ENCODE measurements around the gene PEX7. TPM values are rescaled to one million over a fixed set of nuclear protein-coding genes. Genes with fewer than 3 reads are reported as not detected.

Gene PEX7
- total RNA-seq, 2 donors from 2014 or later, result 11.3 to 12.7 TPM

DNA sequence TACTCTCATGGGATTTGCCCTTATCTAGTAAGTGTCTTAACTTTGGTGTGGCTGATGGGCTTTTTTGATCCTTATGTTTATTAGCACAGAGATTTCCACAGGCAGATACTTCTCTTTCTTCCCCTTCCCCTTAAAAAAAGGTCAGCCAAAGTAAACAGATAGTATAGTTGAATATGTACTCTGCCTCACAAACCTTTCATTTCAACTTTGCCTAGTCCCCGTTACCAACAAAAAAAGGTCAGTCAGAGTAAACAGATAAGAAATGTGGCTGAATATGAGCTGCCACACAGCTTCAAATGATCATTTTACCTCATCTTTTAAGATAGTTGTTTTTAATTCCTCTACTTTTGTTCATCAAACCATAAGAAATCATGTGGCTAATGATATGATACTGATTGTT, 65.6 kb downstream of the PEX7 start:
- H3K36me3 ChIP-seq, result no peaks in the 10 kb centered on the region
- TF ChIP-seq, protein P1, sequence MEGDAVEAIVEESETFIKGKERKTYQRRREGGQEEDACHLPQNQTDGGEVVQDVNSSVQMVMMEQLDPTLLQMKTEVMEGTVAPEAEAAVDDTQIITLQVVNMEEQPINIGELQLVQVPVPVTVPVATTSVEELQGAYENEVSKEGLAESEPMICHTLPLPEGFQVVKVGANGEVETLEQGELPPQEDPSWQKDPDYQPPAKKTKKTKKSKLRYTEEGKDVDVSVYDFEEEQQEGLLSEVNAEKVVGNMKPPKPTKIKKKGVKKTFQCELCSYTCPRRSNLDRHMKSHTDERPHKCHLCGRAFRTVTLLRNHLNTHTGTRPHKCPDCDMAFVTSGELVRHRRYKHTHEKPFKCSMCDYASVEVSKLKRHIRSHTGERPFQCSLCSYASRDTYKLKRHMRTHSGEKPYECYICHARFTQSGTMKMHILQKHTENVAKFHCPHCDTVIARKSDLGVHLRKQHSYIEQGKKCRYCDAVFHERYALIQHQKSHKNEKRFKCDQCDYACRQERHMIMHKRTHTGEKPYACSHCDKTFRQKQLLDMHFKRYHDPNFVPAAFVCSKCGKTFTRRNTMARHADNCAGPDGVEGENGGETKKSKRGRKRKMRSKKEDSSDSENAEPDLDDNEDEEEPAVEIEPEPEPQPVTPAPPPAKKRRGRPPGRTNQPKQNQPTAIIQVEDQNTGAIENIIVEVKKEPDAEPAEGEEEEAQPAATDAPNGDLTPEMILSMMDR (IDR thresholded peaks at IDR 0.05), result no peak
- no peaks in the 10 kb centered on the region for H3K27me3 ChIP-seq
- no peak overlapping the region for H3K4me3 ChIP-seq
- DNase-seq, result no peak
- H3K9ac ChIP-seq (ENCODE audit: low read depth in 2 of 2, low read length in 2 of 2), result no peak overlapping the region
- intact Hi-C loops (cut with DNase I), result no loop called here
- H3K27ac ChIP-seq, result no peak overlapping the region
- H3K9me3 ChIP-seq, result no peaks in the 10 kb centered on the region
- H3K4me1 ChIP-seq, result no peaks in the 10 kb centered on the region

- Histone ChIP-seq H3K36me3 (no peaks in the 10 kb centered on the region), H3K27ac (no peak overlapping the region), H3K27me3 (no peaks in the 10 kb centered on the region), H3K9ac (ENCODE audit: low read depth in 2 of 2, low read length in 2 of 2) (no peak overlapping the region), H3K4me1 (no peaks in the 10 kb centered on the region), H3K4me3 (no peak overlapping the region), H3K9me3 (no peaks in the 10 kb centered on the region)
- TF ChIP-seq, protein P1 (IDR thresholded peaks at IDR 0.05), result no peak
- intact Hi-C loops (cut with DNase I), result no loop called here
- no peak for DNase-seq
These were observed 67.1 kb downstream of the PEX7 start for GRCh38 chr6:136889271-136890193.

- Histone ChIP-seq H3K4me3 (no peak overlapping the region), H3K4me1 (no peaks in the 10 kb centered on the region), H3K9me3 (no peaks in the 10 kb centered on the region), H3K27me3 (no peaks in the 10 kb centered on the region), H3K36me3 (no peaks in the 10 kb centered on the region), H3K9ac (ENCODE audit: low read depth in 2 of 2, low read length in 2 of 2) (no peak overlapping the region), H3K27ac (no peak overlapping the region)
- TF ChIP-seq, protein P1 (IDR thresholded peaks at IDR 0.05), result no peak
- intact Hi-C loops (cut with DNase I), result no loop called here
- no peak for DNase-seq
These were observed 67.9 kb downstream of the PEX7 start for GRCh38 chr6:136890194-136890839.

DNA sequence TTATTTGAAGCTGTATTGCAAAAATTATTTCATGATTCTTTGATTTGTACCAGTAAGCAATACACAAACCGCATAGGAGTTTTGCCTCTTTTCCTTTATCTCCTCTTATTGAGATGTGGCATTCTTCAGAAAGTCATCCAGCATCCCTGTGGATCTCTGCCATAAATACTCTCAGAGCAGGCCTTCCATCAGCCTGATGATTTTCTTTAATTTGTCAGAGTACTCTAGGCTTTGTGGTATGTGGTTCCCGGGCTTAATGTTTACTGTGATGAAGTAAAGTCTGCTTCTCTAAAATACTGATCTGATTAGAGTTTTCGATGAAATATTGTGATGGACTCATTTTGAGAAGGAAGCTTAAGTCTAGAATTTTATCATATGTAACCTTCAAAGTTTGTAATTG, 68.6 kb downstream of the PEX7 start:
- intact Hi-C loops (cut with DNase I), result no loop called here
- TF ChIP-seq, protein P1 (IDR thresholded peaks at IDR 0.05), result no peak
- no peaks in the 10 kb centered on the region for H3K9me3 ChIP-seq

DNA sequence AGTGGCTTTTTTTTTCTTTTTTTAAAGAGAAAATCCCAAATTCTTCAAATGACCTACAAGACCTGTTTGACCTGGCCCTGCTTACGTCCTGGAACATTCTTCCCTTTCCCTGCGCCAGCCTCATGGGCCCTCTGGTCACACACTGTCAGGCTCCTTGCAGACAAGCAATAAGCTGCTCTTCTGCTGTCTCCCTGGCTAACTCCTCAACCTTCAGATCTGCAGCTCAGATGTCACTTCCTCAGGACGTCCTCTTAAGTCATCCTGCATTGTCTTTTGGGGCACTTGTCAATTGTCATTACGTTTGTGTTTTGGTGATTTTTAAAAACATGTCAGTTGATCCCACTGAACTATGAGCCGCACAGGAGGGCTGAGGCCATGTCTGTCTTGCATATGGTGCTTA, 70.8 kb downstream of the PEX7 start:
- TF ChIP-seq, protein P1 (IDR thresholded peaks at IDR 0.05), result no peak
- no peak overlapping the region for H3K27ac ChIP-seq

More for the DNA sequence above, 68.6 kb downstream of the PEX7 start:
- H3K9ac ChIP-seq (ENCODE audit: low read depth in 2 of 2, low read length in 2 of 2), result no peak overlapping the region
- H3K27ac ChIP-seq, result no peak overlapping the region
- DNase-seq, result no peak
- no peaks in the 10 kb centered on the region for H3K4me1 ChIP-seq
- H3K27me3 ChIP-seq, result no peaks in the 10 kb centered on the region
- no peak overlapping the region for H3K4me3 ChIP-seq
- no peaks in the 10 kb centered on the region for H3K36me3 ChIP-seq

More for the DNA sequence above, 70.8 kb downstream of the PEX7 start:
- no peak for DNase-seq
- Histone ChIP-seq H3K27me3 (no peaks in the 10 kb centered on the region), H3K4me3 (no peak overlapping the region), H3K9ac (ENCODE audit: low read depth in 2 of 2, low read length in 2 of 2) (no peak overlapping the region), H3K9me3 (no peaks in the 10 kb centered on the region), H3K36me3 (no peaks in the 10 kb centered on the region), H3K4me1 (no peaks in the 10 kb centered on the region)
- intact Hi-C loops (cut with DNase I), result no loop called here

Data from colonic mucosa (tissue), 4 donors.